ENCODE results near the gene SRSF5.
"Not testable (repeated sequence)": the region's sequence is repeated elsewhere in the genome, so short reads cannot be mapped to it uniquely, and the experiment has no call there.

SRSF5 gene

DNA sequence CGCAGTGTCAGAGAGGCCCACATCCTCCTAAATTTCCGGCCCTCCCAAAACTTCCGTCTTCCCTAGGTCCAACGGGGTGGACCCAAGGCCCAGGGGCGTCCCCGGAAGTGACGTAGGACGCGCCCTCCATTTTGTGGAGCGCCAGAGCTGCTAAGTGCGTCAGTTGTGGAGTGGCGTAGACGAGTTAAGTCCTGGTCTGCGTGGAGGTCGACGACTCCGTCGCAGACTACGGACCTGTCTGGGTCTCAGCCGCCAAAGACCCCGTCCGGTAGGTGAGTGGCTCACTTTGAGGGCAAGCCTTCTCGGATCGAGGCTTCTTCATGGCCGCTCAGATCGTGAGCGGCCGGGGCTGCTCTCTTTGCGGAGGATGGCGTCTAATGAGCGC lies at the start of gene SRSF5:
SRSF5 (plus strand) TSS at position 159 of the 385 bp plus-strand sequence. CDS start 1,015 bp downstream, outside the sequence.
- peak; percentile 38 for FAIRE-seq

- not testable (repeated sequence) for FAIRE-seq
Observed at GRCh38 chr14:69718614-69719013, 48.3 kb upstream of the SRSF5 start.

GRCh38 chr14:69719501-69719951 lies 47.4 kb upstream of the SRSF5 start:
- no peak for FAIRE-seq

- FAIRE-seq, result no peak
Observed at GRCh38 chr14:69720912-69721311, 46.0 kb upstream of the SRSF5 start.

DNA sequence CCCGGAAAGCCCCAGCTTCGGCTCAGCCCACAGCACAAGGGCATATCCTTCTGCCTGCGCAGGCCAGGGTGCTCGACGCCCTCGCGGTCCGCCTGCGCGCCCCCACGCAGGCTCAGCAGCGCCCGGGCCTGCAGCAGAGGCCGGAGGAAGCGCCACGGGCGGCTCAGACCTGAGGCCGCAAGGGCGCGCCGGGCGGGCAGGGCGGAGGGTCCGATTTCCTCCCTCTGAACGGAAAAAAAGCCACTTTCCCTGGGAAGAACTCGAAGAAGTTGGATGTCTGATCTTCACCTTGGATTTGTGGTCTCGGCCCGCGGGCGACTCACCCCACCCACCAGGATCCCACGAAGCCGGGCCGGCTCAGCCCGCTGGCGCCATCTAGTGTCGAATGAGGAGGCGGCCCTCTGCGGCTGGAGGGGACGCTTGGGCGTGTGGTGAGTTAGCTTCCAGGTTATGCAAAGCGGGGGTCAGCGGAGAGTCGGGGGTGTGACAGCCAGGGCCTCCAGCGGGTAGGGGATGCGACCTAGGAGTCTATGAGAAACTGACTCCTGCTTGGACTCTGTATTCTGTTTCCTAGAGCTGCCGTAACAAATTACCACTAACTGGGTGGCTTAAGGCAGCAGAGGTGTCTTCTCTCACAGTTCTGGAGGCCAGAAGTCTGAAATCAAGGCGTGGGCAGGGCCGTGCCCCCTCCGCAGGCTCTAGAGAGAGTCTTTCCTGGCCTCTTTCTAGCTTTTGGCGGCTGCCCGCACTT lies 40.0 kb upstream of the SRSF5 start:
- no peak for FAIRE-seq

- no peak for FAIRE-seq
Observed at GRCh38 chr14:69727860-69728259, 39.1 kb upstream of the SRSF5 start.

- not testable (repeated sequence) for FAIRE-seq
Observed at GRCh38 chr14:69731919-69732598, 34.9 kb upstream of the SRSF5 start.

DNA sequence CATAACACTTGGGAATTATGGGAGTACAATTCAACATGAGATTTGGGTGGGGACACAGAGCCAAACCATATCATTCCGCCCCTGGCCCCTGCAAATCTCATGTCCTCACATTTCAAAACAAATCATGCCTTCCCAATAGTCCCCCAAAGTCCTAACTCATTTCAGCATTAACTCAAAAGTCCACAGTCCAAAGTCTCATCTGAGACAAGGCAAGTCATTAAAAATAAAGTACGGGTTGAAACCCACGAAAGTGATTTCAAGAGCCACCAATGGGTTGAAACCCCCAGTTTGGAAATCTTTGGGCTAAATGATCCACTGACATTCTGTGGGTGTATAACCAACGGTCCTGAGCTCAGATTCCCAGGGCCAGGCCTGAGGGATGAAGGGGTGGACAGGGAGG lies 30.5 kb upstream of the SRSF5 start:
- not testable (repeated sequence) for FAIRE-seq

DNA sequence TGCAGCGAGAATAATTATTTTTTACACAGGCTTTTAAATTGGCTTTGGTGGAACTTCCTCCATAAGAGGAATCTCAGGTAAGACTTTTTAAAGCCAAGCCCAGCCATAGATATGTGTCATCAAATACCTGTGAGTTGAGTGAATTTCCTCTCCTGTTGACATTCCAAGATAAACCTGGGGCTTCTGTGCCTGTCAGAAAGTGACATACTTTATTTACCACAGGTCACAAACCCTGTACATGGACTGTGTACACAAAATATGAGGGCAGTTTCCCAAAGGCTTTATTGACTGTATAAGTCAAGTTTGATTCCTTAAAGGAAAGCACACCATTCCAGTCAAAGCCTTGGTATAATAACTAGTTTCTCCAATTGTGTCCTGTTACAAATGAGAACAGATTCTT lies 25.9 kb upstream of the SRSF5 start:
- no peak for FAIRE-seq

DNA sequence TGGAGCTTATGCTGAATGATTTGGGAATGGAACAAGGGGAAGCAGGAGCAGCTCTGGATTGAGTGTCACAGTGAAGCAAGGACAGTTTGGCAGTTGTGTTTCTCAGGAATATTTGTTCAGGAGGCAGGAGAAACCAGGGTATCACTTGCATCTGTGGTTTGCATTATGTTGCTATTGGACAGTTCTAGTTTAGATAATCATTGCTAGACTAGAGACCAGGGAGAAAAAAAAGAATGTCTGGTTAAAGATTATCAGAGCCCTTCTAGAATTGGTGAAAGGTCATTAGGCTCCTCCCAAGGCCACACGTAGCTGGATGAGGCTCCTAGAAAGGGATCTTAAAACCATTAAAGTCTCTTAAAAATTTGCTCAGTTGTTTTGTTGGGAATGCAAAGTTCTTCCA lies 17.0 kb upstream of the SRSF5 start:
- FAIRE-seq, result no peak

GRCh38 chr14:69750495-69750894 lies 16.4 kb upstream of the SRSF5 start:
- FAIRE-seq, result no peak

DNA sequence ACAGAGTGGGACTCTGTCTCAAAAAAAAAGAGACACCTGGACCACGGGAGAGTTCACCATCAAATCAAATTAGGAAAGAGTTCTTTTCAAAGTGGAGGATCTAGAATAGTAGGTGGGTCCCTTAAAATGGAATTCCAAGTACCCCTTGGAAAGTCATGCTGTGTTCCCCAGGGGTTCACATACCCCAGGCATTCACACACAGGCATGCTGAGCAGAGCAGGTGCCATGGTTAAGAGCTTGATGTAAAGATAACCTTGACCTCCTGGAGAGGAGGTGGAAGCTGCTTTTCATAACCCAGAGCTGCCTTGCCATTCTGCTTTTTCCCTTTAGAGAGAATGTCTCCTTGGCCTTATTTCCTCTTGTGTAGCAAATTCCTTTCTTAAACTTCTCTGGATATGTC lies 14.2 kb upstream of the SRSF5 start:
- FAIRE-seq, result no peak

- no peak for FAIRE-seq
Observed at GRCh38 chr14:69753860-69754259, 13.1 kb upstream of the SRSF5 start.

GRCh38 chr14:69754487-69754886 lies 12.5 kb upstream of the SRSF5 start:
- FAIRE-seq, result no peak

- FAIRE-seq, result no peak
Observed at GRCh38 chr14:69755296-69755695, 11.6 kb upstream of the SRSF5 start.

DNA sequence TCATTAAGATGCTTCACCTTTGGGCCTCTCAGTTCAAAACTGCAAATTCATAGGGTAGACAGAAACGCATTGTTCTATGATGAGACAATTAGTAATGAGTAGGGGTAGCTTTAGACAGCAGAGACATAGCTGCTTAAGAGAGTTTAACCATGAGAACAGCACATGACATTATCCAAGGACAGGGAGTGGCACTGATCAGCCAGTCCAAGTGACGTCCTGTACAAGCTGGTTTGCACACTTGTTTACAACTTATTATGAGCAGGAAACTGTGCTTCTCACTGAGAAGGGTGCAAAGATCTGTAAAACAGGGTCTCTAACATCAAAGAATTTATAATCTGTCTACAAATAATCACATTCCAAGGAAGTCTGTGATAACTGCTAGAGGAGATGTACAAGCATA lies 11.2 kb upstream of the SRSF5 start:
- FAIRE-seq, result no peak

DNA sequence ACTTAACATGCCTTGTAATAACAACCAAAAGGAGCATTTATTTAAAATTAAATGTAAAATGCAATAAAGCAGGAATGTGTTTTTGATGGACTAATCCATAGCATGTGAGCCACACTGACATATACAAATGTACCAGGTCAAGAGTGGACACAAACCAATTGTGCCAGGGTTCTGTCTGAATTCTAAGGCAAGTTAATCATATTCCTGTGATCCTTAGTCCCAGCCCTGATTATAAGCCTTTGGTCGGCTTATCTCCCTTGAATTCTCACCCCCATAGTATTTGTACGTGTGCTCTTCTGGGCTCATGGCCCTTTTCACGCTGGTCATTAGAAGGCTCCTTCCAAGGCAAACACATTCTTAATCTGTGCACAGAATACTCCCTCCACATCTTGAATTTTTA lies 10.6 kb upstream of the SRSF5 start:
- FAIRE-seq, result no peak

- FAIRE-seq, result no peak
Observed at GRCh38 chr14:69760810-69761209, 6.1 kb upstream of the SRSF5 start.

GRCh38 chr14:69763761-69764510 lies 3.0 kb upstream of the SRSF5 start:
- FAIRE-seq, result no peak

GRCh38 chr14:69767369-69767999 lies 542 bp downstream of the SRSF5 start:
- FAIRE-seq, result no peak

DNA sequence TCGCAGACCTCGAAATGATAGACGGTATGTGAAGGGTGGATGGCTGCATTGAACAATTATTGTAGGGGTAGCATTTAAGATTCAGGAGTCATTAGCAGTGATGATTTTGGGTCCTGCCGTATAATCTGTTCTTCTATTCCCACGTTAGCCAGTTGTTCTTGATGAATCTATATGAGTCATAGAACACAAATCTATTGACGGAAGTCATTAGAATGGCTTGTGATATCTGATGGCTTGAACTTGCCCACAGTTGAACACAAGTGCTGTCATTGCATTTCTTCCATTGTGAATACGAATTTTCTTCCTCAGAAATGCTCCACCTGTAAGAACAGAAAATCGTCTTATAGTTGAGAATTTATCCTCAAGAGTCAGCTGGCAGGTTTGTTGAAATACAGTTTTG lies 1.9 kb downstream of the SRSF5 start:
- FAIRE-seq, result peak; percentile 27

- no peak for FAIRE-seq
Observed at GRCh38 chr14:69769623-69770022, 2.7 kb downstream of the SRSF5 start.

GRCh38 chr14:69770559-69770958 lies 3.6 kb downstream of the SRSF5 start:
- no peak for FAIRE-seq
